Left renal pelvis (tissue), 4 donors: ENCODE results near the gene HSPG2. TPM values are rescaled to one million over a fixed set of nuclear protein-coding genes. Genes with fewer than 3 reads are reported as not detected.

ENCODE experiments used
- DNase-seq, 4 donors: peaks; one replicate each; pipeline ENCODE4 v3.0.0-alpha.2; 2013; ENCODE audit warnings: low read depth in 4 of 4, low spot score in 3 of 4
- polyA plus RNA-seq, 4 donors: library from polyadenylated mRNA; unstranded; fragments of 120-200 nt; gene quantifications; one replicate each; pipeline ENCODE4 v1.2.1, GENCODE V29; 2013; ENCODE audit not compliant: insufficient read length in 4 of 4

HSPG2 gene
- polyA plus RNA-seq, 4 donors = 130 to 209 (median 182) TPM

DNA sequence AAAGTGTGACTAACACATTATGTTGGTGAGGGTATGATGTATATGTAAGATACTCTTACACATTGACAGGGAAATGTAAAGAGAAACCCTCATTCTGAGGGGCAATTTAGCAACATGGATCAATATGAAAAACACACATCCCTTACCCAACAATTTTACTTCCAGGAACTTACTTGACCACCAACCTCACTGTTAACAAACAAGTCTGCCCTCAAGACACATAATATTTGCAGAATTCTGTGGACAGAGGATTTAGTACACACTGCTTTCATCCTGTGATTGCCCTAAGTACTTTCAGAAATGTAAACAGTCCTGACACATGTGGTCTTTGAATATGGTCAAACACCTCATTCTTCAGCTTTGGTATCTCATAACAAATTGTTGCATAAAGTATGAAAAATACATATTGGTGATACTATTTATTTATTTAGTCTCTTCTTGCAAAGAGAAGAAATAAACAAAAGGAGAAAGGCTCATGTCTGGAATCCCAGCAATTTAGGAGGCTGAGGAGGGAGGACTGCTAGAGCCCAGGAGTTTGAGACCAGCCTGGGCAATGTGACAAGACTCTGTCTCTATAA, 161.0 kb downstream of the HSPG2 start:
- DNase-seq = no peak

DNA sequence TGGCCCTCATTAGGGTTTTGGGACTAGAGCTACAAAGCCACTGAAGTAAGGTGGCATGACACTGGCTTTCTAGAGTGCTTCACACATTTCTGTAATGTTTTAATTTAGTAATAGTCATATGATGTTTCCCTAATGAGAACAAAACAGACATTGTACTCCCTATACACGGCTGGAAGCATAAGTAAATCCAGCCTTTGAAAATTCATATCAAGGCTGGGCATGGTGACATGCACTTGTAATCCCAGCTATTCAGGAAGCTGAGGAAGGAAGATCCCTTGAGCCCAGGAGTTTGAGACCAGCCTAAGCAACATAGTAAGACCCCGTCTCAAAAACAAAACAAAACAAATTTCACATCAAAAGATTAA, 161.6 kb downstream of the HSPG2 start:
- no peak for DNase-seq

DNA sequence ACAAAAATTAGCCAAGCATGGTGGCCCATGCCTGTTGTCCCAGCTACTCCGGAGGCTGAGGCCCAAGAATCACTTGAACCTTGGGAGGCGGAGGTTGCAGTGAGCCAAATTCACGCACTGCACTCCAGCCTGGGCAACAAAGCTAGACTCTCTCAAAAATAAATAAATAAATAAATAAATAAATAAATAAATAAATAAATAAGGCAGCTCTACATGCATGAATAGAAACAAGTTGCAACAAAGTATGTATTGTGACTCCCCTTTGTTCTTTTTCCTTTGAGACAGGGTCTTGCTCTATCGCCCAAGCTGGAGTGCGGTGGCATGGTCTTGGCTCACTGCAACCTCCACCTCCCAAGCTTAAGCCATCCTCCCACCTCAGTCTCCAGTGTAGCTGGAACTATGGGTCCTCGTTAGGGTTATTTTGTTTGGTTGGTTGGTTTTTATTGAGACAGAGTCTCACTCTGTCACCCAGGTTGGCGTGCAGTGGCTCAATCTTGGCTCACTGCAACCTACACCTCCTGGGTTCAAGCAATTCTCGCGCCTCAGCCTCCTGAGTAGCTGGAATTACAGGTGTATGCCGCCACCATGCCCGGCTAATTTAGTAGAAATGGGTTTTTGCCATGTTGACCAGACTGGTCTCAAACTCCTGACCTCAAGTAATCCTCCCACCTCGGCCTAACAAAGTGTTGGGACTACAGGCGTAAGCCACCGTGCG, 162.1 kb downstream of the HSPG2 start:
- DNase-seq = no peak

- no peak for DNase-seq
Measured at GRCh38 chr1:21773585-21773984, 163.5 kb downstream of the HSPG2 start.

Other genes with a start within 250 kb of the HSPG2 start
- 10 to 100 TPM; 65.1 to 77.7 (median 70.3) TPM for gene USP48, start 154.2 kb downstream of the HSPG2 start, polyA plus RNA-seq
- 1 to 10 TPM; 3.3 to 7.0 (median 6.1) TPM for gene LDLRAD2, start 125.0 kb downstream of the HSPG2 start, polyA plus RNA-seq
- gene CELA3B, start 39.7 kb upstream of the HSPG2 start, polyA plus RNA-seq = not detected
- not detected for gene CELA3A, start 64.3 kb upstream of the HSPG2 start, polyA plus RNA-seq
- 100 to 1,000 TPM; 333 to 462 (median 397) TPM for gene CDC42, start 115.4 kb upstream of the HSPG2 start, polyA plus RNA-seq
- gene WNT4, start 205.8 kb upstream of the HSPG2 start, polyA plus RNA-seq = 1 to 10 TPM in 3 of 4 donors, under 1 TPM in 1; 0.75 to 9.3 (median 7.5) TPM